Keratinocyte (primary cell): ENCODE results near the gene IMPACT.

Experiments used
- CTCF ChIP-seq, 3 experiments: IDR thresholded peaks in 1 of 3; conservative IDR thresholded peaks in 1 of 3; optimal IDR thresholded peaks in 1 of 3; 2 replicates in 2 of 3; 3 replicates in 1 of 3; pipeline versions ENCODE3 to v1.5.1; 2011; ENCODE audit warnings: low read length in 3 of 3, mild to moderate bottlenecking in 3 of 3, moderate library complexity in 2 of 3, control low read depth in 1 of 3, inconsistent platforms in 1 of 3; ENCODE audit not compliant: insufficient read depth in 2 of 3; ENCODE audit errors: extremely low read depth in 1 of 3
- EZH2 ChIP-seq: IDR thresholded peaks from one replicate; pipeline ENCODE4 v1.6.1; 2012; ENCODE audit warnings: inconsistent platforms, mild to moderate bottlenecking, low read length, moderate library complexity

- TF ChIP-seq CTCF (optimal IDR thresholded peaks at IDR 0.05 in 1 of 3, IDR thresholded peaks at IDR 0.05 in 1 of 3, conservative IDR thresholded peaks at IDR 0.05 in 1 of 3; ENCODE audit: extremely low read depth in 1 of 3, insufficient read depth in 2 of 3, low read length in 3 of 3) (no peak), EZH2 (no peak)
These were observed 43.6 kb downstream of the IMPACT start for GRCh38 chr18:24470022-24470618.
